ENCODE results near the gene CCNL2.
A peak's percentile ranks its signal among the peaks of the same experiment; 100 is the strongest.

CCNL2 gene

DNA sequence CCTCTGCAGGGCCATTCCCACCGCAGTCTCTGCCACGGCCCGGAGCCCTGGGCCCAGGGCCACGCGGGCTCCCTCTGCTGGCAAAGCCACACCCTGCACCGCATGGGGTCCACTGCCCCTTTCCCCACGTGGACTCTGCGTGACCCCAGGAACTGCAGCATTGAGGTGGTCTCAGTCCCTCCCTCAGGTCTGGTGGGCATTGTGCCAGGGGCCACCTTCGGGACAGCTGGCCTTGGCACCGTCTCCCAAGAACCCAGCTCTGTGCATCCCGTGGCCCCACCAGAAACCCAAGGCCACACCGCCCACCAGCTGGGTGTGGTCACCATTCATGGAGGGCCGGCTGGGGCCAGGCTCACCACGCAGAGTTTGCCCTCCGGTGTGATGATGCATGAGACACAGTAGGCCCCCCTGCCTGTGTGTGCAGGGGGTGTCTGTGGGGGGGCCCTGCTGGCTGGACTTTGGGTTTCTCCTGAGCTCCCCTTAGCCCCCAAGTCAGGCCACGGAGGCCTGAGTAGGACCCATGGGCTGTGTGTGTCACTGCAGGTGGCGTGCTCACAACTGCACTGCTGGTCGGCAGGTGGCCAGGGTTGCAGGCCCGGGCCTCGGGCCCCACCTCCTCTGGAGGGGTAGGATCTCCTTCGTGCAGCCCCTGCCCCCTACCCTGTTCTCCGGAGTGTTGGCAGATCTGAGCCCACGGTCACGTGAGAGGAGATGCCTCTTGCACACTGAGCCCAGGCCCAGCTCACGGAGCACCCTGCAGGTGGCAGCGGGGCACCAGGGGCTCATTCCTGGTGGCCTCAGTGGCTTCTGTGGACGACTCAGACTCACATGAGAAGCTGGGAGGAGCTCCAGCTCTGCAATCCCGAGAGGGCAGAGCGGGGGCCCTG, 42.1 kb upstream of the CCNL2 start:
- H3K9ac ChIP-seq (ENCODE audit: low read depth, low read length) = no peak overlapping the region
- TF ChIP-seq, protein P1, sequence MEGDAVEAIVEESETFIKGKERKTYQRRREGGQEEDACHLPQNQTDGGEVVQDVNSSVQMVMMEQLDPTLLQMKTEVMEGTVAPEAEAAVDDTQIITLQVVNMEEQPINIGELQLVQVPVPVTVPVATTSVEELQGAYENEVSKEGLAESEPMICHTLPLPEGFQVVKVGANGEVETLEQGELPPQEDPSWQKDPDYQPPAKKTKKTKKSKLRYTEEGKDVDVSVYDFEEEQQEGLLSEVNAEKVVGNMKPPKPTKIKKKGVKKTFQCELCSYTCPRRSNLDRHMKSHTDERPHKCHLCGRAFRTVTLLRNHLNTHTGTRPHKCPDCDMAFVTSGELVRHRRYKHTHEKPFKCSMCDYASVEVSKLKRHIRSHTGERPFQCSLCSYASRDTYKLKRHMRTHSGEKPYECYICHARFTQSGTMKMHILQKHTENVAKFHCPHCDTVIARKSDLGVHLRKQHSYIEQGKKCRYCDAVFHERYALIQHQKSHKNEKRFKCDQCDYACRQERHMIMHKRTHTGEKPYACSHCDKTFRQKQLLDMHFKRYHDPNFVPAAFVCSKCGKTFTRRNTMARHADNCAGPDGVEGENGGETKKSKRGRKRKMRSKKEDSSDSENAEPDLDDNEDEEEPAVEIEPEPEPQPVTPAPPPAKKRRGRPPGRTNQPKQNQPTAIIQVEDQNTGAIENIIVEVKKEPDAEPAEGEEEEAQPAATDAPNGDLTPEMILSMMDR (IDR thresholded peaks at IDR 0.05; ENCODE audit: borderline replicate concordance, extremely low read depth, low read length, poor library complexity, severe bottlenecking) = peak; percentile 91
- no peak for TF ChIP-seq EZH2 (IDR thresholded peaks at IDR 0.05; ENCODE audit: borderline replicate concordance, low read depth, low read length, severe bottlenecking)
- H4K20me1 ChIP-seq (ENCODE audit: insufficient read depth, low read length) = no peaks in the 10 kb centered on the region
- H3K36me3 ChIP-seq (ENCODE audit: insufficient read depth, low read length) = no peaks in the 10 kb centered on the region
- no peaks in the 10 kb centered on the region for H3K4me1 ChIP-seq (ENCODE audit: insufficient read depth, low read length)
- peak overlapping the region; percentile 29; the same call in 1 of the 2 replicates for H2AFZ ChIP-seq (ENCODE audit: low read depth, low read length)
- ATAC-seq (ENCODE audit: insufficient read depth, low read depth) = peak; percentile 89
- H3K27me3 ChIP-seq (ENCODE audit: insufficient read depth, low read length, poor library complexity) = no peaks in the 10 kb centered on the region
- H3K27ac ChIP-seq (ENCODE audit: low read length) = no peak overlapping the region
- H3K4me3 ChIP-seq (ENCODE audit: low read depth in 1 of 2, low read length in 2 of 2) = no peak overlapping the region
- DNase-seq = peak; percentile 55
- H3K9me3 ChIP-seq (ENCODE audit: insufficient read depth, low read length, severe bottlenecking) = no peaks in the 10 kb centered on the region
- H3K4me2 ChIP-seq (ENCODE audit: insufficient read depth, low read length) = no peak overlapping the region; the same call in 1 of the 2 replicates
- no peaks in the 10 kb centered on the region for H3K79me2 ChIP-seq (ENCODE audit: insufficient read depth, low read length)

DNA sequence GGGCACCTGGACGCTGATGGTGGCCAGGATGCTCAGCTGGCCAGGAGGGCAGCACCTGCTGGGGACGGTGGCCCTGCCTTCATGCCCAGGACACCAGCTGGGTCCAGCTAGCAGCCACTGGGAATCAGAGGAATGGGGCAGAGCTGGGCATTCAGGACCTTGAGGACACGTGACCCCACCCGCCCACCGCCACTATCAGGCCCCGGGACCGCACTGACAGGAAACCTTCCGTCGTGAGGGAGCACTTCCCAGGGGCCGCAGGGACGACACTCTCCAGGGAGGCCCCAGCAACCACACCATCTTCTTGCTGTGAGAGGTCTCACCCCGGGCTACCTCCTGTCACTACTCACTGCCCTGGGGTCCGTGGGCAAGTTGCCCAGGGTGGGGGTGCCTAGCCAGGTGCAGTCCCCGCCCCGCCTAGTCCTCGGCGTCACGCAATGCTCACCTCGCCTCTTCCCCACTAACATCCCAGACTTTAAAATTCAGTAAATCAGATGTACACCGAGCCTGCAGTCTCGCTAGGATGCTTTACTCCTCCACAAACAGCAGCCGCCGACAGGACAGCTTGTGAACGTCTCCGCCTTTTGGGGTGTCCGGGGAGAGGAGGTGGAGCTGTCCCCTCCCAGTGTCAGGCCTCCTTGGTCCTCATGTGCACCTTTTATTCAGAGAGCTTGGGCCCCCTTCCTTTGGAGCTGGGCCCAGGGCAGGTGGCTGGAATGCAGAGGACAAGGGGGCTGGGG, 41.3 kb upstream of the CCNL2 start:
- Histone ChIP-seq H3K4me2 (ENCODE audit: insufficient read depth, low read length) (no peak overlapping the region; the same call in 1 of the 2 replicates), H3K4me1 (ENCODE audit: insufficient read depth, low read length) (no peaks in the 10 kb centered on the region), H3K79me2 (ENCODE audit: insufficient read depth, low read length) (no peaks in the 10 kb centered on the region), H3K4me3 (ENCODE audit: low read depth in 1 of 2, low read length in 2 of 2) (no peak overlapping the region), H3K27ac (ENCODE audit: low read length) (no peak overlapping the region), H3K36me3 (ENCODE audit: insufficient read depth, low read length) (no peaks in the 10 kb centered on the region), H3K27me3 (ENCODE audit: insufficient read depth, low read length, poor library complexity) (no peaks in the 10 kb centered on the region), H3K9me3 (ENCODE audit: insufficient read depth, low read length, severe bottlenecking) (no peaks in the 10 kb centered on the region), H2AFZ (ENCODE audit: low read depth, low read length) (peak overlapping the region; percentile 29), H4K20me1 (ENCODE audit: insufficient read depth, low read length) (no peaks in the 10 kb centered on the region), H3K9ac (ENCODE audit: low read depth, low read length) (no peak overlapping the region)
- DNase-seq (no peak), ATAC-seq (ENCODE audit: insufficient read depth, low read depth) (peak; percentile 11; the same call in 1 of the 3 replicates)
- TF ChIP-seq, protein P1 (IDR thresholded peaks at IDR 0.05; ENCODE audit: borderline replicate concordance, extremely low read depth, low read length, poor library complexity, severe bottlenecking) = no peak
- TF ChIP-seq EZH2 (IDR thresholded peaks at IDR 0.05; ENCODE audit: borderline replicate concordance, low read depth, low read length, severe bottlenecking) = no peak

DNA sequence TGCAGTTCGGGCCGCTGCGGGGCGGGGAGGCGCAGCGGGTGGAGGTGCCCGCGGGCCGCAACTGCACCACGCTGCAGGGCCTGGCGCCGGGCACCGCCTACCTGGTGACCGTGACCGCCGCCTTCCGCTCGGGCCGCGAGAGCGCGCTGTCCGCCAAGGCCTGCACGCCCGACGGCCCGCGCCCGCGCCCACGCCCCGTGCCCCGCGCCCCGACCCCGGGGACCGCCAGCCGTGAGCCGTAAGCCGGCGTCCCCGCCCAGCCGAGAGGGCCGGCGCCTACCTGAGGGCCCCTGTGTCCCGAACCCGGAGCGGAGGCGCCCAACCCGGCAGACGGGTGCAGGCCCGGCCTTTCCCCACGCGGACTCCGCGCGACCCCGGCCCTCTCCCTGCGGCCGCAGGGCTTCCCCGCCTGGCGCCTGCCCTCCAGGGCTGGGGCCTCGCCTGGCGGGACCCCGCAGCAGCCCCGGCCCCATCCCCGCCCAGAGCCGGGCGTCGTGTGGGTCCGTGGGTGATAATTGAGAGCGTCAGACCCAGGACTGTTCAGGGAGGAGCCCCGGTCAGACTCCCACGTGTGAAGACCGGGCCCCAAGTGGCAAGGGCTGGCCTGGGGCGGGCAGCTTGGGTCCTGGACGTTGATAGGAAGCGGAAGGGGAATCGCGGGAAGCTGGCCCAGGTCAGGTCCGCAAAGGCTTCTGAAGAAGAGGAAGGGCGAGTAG, 40.6 kb upstream of the CCNL2 start:
- H3K9ac ChIP-seq (ENCODE audit: low read depth, low read length) = no peak overlapping the region
- DNase-seq = no peak

More for the DNA sequence above, 40.6 kb upstream of the CCNL2 start:
- H3K4me2 ChIP-seq (ENCODE audit: insufficient read depth, low read length) = no peak overlapping the region
- H4K20me1 ChIP-seq (ENCODE audit: insufficient read depth, low read length) = no peaks in the 10 kb centered on the region
- TF ChIP-seq, protein P1 (IDR thresholded peaks at IDR 0.05; ENCODE audit: borderline replicate concordance, extremely low read depth, low read length, poor library complexity, severe bottlenecking) = no peak
- no peak for TF ChIP-seq EZH2 (IDR thresholded peaks at IDR 0.05; ENCODE audit: borderline replicate concordance, low read depth, low read length, severe bottlenecking)
- no peak overlapping the region for H2AFZ ChIP-seq (ENCODE audit: low read depth, low read length)
- no peaks in the 10 kb centered on the region for H3K27me3 ChIP-seq (ENCODE audit: insufficient read depth, low read length, poor library complexity)
- no peak overlapping the region for H3K27ac ChIP-seq (ENCODE audit: low read length)
- no peaks in the 10 kb centered on the region for H3K79me2 ChIP-seq (ENCODE audit: insufficient read depth, low read length)
- no peaks in the 10 kb centered on the region for H3K36me3 ChIP-seq (ENCODE audit: insufficient read depth, low read length)
- no peak overlapping the region for H3K4me3 ChIP-seq (ENCODE audit: low read depth in 1 of 2, low read length in 2 of 2)
- no peaks in the 10 kb centered on the region for H3K9me3 ChIP-seq (ENCODE audit: insufficient read depth, low read length, severe bottlenecking)
- H3K4me1 ChIP-seq (ENCODE audit: insufficient read depth, low read length) = no peaks in the 10 kb centered on the region
- ATAC-seq (ENCODE audit: insufficient read depth, low read depth) = no peak

Data from DND-41 (cell line).